Hepatocyte (in vitro differentiated cells): ENCODE results near the gene HSD17B1. TPM values are rescaled to one million over a fixed set of nuclear protein-coding genes. Genes with fewer than 3 reads are reported as not detected.
A peak's percentile ranks its signal among the peaks of the same experiment; 100 is the strongest.

Source experiments
- DNase-seq: peaks from one replicate; pipeline ENCODE4 v3.0.0-alpha.2; 2016; ENCODE audit warnings: low spot score
- H2AFZ ChIP-seq: fragments of 200-600 bp; sonication (generic); 2 replicates; pipeline ENCODE4 v1.6.0; 2016; ENCODE audit warnings: antibody characterized with exemption, mild to moderate bottlenecking
- H3K27ac ChIP-seq: fragments of 200-600 bp; sonication (generic); 2 replicates; pipeline ENCODE4 v1.5.1; 2016; ENCODE audit warnings: mild to moderate bottlenecking
- H3K27me3 ChIP-seq: fragments of 200-600 bp; sonication (generic); 2 replicates; pipeline ENCODE4 v1.6.1; 2016
- H3K36me3 ChIP-seq: fragments of 200-600 bp; sonication (generic); replicated peaks from 2 replicates; pipeline ENCODE4 v1.5.1; 2016; ENCODE audit warnings: low read depth; ENCODE audit not compliant: insufficient read depth
- H3K4me1 ChIP-seq: fragments of 200-600 bp; sonication (generic); 2 replicates; pipeline ENCODE4 v1.5.1; 2016; ENCODE audit warnings: mild to moderate bottlenecking, moderate library complexity; ENCODE audit not compliant: insufficient read depth
- H3K4me2 ChIP-seq: fragments of 200-600 bp; sonication (generic); 2 replicates; pipeline ENCODE4 v1.6.0; 2016
- H3K4me3 ChIP-seq: fragments of 200-600 bp; sonication (generic); 2 replicates; pipeline ENCODE4 v1.5.1; 2016; ENCODE audit warnings: mild to moderate bottlenecking
- H3K79me2 ChIP-seq: fragments of 200-600 bp; sonication (generic); 2 replicates; pipeline ENCODE4 v1.6.0; 2017; ENCODE audit warnings: mild to moderate bottlenecking
- H3K9me2 ChIP-seq: fragments of 200-600 bp; sonication (generic); replicated peaks from 2 replicates; pipeline ENCODE4 v1.6.0; 2017; ENCODE audit warnings: mild to moderate bottlenecking; ENCODE audit not compliant: insufficient read depth
- H3K9me3 ChIP-seq: fragments of 200-600 bp; sonication (generic); 2 replicates; pipeline ENCODE4 v1.5.1; 2016; ENCODE audit warnings: low read depth, mild to moderate bottlenecking
- H4K20me1 ChIP-seq: fragments of 200-600 bp; sonication (generic); 2 replicates; pipeline ENCODE4 v1.6.0; 2016; ENCODE audit warnings: mild to moderate bottlenecking; ENCODE audit not compliant: insufficient read depth, poor library complexity, severe bottlenecking
- CTCF ChIP-seq: fragments of 200-600 bp; sonication (generic); IDR thresholded peaks from 2 replicates; pipeline ENCODE4 v1.5.1; 2016; ENCODE audit warnings: antibody characterized with exemption, mild to moderate bottlenecking; ENCODE audit not compliant: poor library complexity
- EZH2 ChIP-seq: fragments of 200-600 bp; sonication (generic); IDR thresholded peaks from 2 replicates; pipeline ENCODE4 v1.6.1; 2016; ENCODE audit warnings: antibody characterized with exemption, mild to moderate bottlenecking, borderline replicate concordance
- EZH2phosphoT487 ChIP-seq: fragments of 200-600 bp; sonication (generic); IDR thresholded peaks from one replicate; pipeline ENCODE4 v1.6.1; 2018; ENCODE audit warnings: antibody characterized with exemption, mild to moderate bottlenecking, low read depth, moderate library complexity; ENCODE audit not compliant: unreplicated experiment, severe bottlenecking
- WGBS: methylation state at CpG from one replicate; pipeline ENCODE4 v1.1.6; 2016; ENCODE audit warnings: low lambda C conversion rate; ENCODE audit errors: missing lambda C conversion rate; 5-methylcytosine and 5-hydroxymethylcytosine counted together
- polyA plus RNA-seq: library from polyadenylated mRNA; unstranded; fragments of >200 nt; fragmentation: Nextera tagmentation; extraction: Ambion mirVana; gene quantifications from 2 replicates; pipeline ENCODE4 v1.2.1, GENCODE V29; 2016
- total RNA-seq: library from RNA; depleted of rRNA; stranded (reverse); fragments of >200 nt; gene quantifications from 2 replicates; pipeline ENCODE4 v1.2.3, GENCODE V29; 2014

The HSD17B1 gene
- total and polyA plus RNA-seq, 2 experiments from 2014 or later = 2.7 to 6.6 TPM

- WGBS = 100% methylated on average over 1 of the region's 1 CpG
Observed at GRCh38 chr17:42563543-42563942, 10.8 kb downstream of the HSD17B1 start.

GRCh38 chr17:42563950-42564349, 11.2 kb downstream of the HSD17B1 start:
- H3K36me3 ChIP-seq = no peaks in the 10 kb centered on the region
- WGBS = 89% methylated on average over 8 of the region's 9 CpGs
- H3K4me2 ChIP-seq = peak overlapping the region; percentile 87
- H3K27me3 ChIP-seq = no peaks in the 10 kb centered on the region
- no peaks in the 10 kb centered on the region for H3K9me3 ChIP-seq
- H3K9me2 ChIP-seq = no peaks in the 10 kb centered on the region
- peaks cover 49% of the 10 kb centered on the region for H3K79me2 ChIP-seq
- no peak overlapping the region for H3K4me3 ChIP-seq
- H3K4me1 ChIP-seq = peaks cover 19% of the 10 kb centered on the region
- H3K27ac ChIP-seq = no peak overlapping the region
- TF ChIP-seq EZH2 (no peak), EZH2phosphoT487 (no peak), CTCF (no peak)
- H4K20me1 ChIP-seq = no peaks in the 10 kb centered on the region
- no peak for DNase-seq
- H2AFZ ChIP-seq = no peak overlapping the region

More at GRCh38 chr17:42563543-42563942, 10.8 kb downstream of the HSD17B1 start:
- DNase-seq = no peak
- TF ChIP-seq CTCF = no peak
- TF ChIP-seq EZH2 = no peak
- TF ChIP-seq EZH2phosphoT487 = no peak
- Histone ChIP-seq H3K79me2 (peaks cover 45% of the 10 kb centered on the region), H3K4me2 (peak overlapping the region; percentile 87), H3K4me1 (peaks cover 19% of the 10 kb centered on the region), H3K27ac (no peak overlapping the region), H3K9me3 (no peaks in the 10 kb centered on the region), H4K20me1 (no peaks in the 10 kb centered on the region), H3K27me3 (no peaks in the 10 kb centered on the region), H3K9me2 (no peaks in the 10 kb centered on the region), H3K4me3 (no peak overlapping the region), H3K36me3 (no peaks in the 10 kb centered on the region), H2AFZ (no peak overlapping the region)

- H3K36me3 ChIP-seq = no peaks in the 10 kb centered on the region
- TF ChIP-seq EZH2 (no peak), CTCF (no peak), EZH2phosphoT487 (no peak)
Observed at GRCh38 chr17:42564815-42565522, 12.2 kb downstream of the HSD17B1 start.

More at GRCh38 chr17:42564815-42565522, 12.2 kb downstream of the HSD17B1 start:
- H3K4me3 ChIP-seq = no peak overlapping the region
- peak overlapping the region; percentile 3 for H3K27ac ChIP-seq
- WGBS = 92% methylated on average over 15 of the region's 15 CpGs
- H3K9me2 ChIP-seq = no peaks in the 10 kb centered on the region
- no peak overlapping the region for H3K4me2 ChIP-seq
- H3K79me2 ChIP-seq = peaks cover 56% of the 10 kb centered on the region
- H4K20me1 ChIP-seq = no peaks in the 10 kb centered on the region
- H2AFZ ChIP-seq = no peak overlapping the region
- H3K27me3 ChIP-seq = no peaks in the 10 kb centered on the region
- no peak for DNase-seq
- H3K9me3 ChIP-seq = no peaks in the 10 kb centered on the region
- H3K4me1 ChIP-seq = peaks cover 19% of the 10 kb centered on the region
